ENCODE data around the gene SCIN.
"Not testable (repeated sequence)": the region's sequence is repeated elsewhere in the genome, so short reads cannot be mapped to it uniquely, and the experiment has no call there.

The SCIN gene

DNA sequence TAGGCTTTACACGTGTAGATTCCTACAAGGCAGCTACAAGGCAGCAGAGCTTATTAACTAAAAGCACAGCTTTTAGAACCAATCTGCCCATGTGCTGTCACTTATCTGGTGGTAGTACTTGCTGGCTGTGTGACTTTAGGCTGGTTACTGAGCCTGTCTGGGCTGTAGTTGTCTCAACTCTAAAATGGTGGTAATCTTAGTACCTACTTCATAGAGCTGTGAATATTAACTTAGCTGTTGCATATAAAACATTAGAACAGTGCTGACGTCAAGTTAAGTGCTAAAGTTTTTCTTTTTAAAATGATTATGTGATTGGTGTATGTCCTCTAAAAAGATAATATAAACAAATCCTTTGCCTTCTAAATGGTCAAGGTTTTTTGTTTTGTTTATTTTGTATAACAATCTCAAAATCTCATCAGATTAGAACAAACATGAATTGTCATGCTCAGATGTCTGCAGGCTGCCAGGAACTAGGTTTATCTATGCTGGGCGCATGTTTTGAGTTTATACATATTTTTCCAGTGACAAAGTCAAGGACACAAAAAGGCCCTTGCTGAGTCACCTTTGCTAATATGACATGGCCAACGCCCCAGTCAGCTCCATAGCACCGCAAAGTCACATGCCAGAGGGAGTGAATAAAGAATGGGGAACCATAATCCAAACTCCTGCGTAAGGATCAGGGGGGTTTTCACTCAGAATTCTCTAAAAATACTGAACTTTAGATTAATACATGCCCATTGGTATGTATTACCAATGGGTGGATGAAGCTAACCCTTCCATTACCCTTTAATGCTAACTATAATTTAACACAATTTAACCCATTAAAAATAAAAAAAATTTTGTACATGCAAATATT lies 77.1 kb downstream of the SCIN start:
- H3K4me1 ChIP-seq (ENCODE audit: control insufficient read depth, insufficient read depth, low read length, poor library complexity, severe bottlenecking): peaks cover 15% of the 10 kb centered on the region
- H3K27ac ChIP-seq (ENCODE audit: low read depth, low read length, severe bottlenecking): no peak overlapping the region
- no peak overlapping the region for H3K4me3 ChIP-seq (ENCODE audit: extremely low read depth, insufficient read depth, low read length, poor library complexity, severe bottlenecking)
- WGBS, 2 experiments (ENCODE audit: insufficient coverage in 2 of 2): no CpG with 5 or more reads among the region's 6 CpGs
- no peaks in the 10 kb centered on the region for H3K36me3 ChIP-seq (ENCODE audit: control insufficient read depth, insufficient read depth, low read length)
- no peaks in the 10 kb centered on the region for H3K9me3 ChIP-seq (ENCODE audit: control insufficient read depth, low read length)

DNA sequence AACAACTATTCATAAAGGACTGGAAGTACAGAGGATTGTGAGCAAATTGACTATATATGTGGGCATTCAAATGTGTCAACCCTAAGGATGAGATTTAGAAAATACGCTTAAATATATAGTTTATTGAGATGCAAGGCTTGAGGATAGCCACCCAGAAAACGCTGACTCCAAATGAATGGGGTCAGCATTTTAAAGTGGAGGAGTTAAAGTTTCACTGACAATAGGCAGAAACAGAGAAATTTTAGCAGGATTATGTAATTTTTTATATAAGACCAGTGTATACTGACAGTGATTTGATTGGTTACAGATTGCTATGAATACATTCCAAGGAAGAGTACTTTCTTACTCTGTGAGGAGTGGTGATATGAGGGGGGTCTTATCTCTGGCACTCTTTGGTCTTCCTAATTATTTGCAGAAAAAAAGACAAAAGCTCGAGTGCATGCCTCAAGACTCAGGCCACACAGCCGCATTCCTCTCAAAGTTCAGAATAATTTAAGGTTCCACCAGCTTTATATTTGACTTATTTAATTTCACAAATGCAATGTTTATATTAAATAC lies 78.3 kb downstream of the SCIN start:
- Histone ChIP-seq H3K4me3 (ENCODE audit: extremely low read depth, insufficient read depth, low read length, poor library complexity, severe bottlenecking) (no peak overlapping the region), H3K36me3 (ENCODE audit: control insufficient read depth, insufficient read depth, low read length) (no peaks in the 10 kb centered on the region), H3K27ac (ENCODE audit: low read depth, low read length, severe bottlenecking) (no peak overlapping the region), H3K9me3 (ENCODE audit: control insufficient read depth, low read length) (no peaks in the 10 kb centered on the region), H3K4me1 (ENCODE audit: control insufficient read depth, insufficient read depth, low read length, poor library complexity, severe bottlenecking) (peaks cover 4% of the 10 kb centered on the region)
- 87 to 97% methylated on average over 2 of the region's 4 CpGs for WGBS, 2 experiments (ENCODE audit: insufficient coverage in 2 of 2)

DNA sequence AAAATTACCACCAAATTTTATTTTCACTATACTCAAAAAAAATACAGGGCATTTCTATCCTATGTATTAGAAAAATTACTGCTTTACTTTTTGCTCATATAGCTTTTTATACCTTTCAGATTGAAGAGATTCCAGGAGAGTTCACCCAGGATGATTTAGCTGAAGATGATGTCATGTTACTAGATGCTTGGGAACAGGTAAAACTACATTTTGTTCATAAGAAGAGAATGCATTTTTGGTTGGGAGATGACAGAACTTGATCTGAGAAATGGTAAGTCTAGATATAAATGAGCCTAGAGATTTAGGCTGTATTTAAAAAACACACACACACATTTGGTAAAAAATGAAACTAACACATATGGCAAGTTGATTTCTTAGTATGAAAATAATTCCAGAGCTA lies 78.8 kb downstream of the SCIN start:
- no peak overlapping the region for H3K27ac ChIP-seq (ENCODE audit: low read depth, low read length, severe bottlenecking)
- peaks cover 4% of the 10 kb centered on the region for H3K4me1 ChIP-seq (ENCODE audit: control insufficient read depth, insufficient read depth, low read length, poor library complexity, severe bottlenecking)
- no peaks in the 10 kb centered on the region for H3K9me3 ChIP-seq (ENCODE audit: control insufficient read depth, low read length)

DNA sequence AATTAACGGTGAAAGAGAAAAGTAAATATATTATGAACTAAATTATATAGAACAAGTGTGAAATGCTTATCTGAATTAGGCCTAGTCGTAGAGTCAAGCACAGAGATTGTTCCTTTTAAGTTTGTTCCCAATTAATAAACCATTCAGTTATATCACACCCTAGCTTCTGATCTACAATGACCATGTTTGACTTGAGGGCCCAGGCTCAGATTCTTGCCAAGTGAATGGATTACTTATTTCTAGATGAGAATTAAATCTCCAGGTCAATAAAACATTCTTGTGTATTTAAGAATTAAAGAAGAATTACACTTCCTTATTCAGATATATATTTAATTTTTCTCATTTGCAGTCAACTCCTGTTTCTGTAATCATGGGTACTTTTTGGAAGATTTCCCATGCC lies 79.6 kb downstream of the SCIN start:
- H3K27ac ChIP-seq (ENCODE audit: low read depth, low read length, severe bottlenecking): no peak overlapping the region
- H3K4me1 ChIP-seq (ENCODE audit: control insufficient read depth, insufficient read depth, low read length, poor library complexity, severe bottlenecking): peaks cover 4% of the 10 kb centered on the region
- no peak overlapping the region for H3K4me3 ChIP-seq (ENCODE audit: extremely low read depth, insufficient read depth, low read length, poor library complexity, severe bottlenecking)
- no peaks in the 10 kb centered on the region for H3K9me3 ChIP-seq (ENCODE audit: control insufficient read depth, low read length)
- WGBS, 2 experiments (ENCODE audit: insufficient coverage in 2 of 2): no CpG with 5 or more reads among the region's 2 CpGs
- no peaks in the 10 kb centered on the region for H3K36me3 ChIP-seq (ENCODE audit: control insufficient read depth, insufficient read depth, low read length)

More for the DNA sequence above, 78.8 kb downstream of the SCIN start:
- Histone ChIP-seq H3K4me3 (ENCODE audit: extremely low read depth, insufficient read depth, low read length, poor library complexity, severe bottlenecking) (no peak overlapping the region), H3K36me3 (ENCODE audit: control insufficient read depth, insufficient read depth, low read length) (no peaks in the 10 kb centered on the region)

DNA sequence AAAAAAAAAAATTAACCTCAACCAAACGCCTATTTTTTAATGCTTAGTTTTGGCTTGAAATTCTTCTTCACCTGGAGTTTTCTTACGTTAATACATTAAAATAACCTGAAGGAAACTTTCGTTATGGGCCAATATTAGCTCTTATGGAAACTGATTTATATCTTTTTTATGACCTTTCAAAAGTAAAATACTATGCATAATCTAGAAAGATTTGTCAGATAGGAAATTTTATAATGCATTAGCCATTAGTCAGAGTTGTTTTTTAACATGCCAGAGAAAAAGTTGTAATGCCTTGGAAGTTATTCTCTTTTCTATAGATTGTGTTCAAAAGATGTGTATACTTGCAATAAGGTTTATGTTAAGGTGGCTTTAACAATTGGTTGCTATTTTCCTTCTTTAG lies 82.6 kb downstream of the SCIN start:
- Histone ChIP-seq H3K4me1 (ENCODE audit: control insufficient read depth, insufficient read depth, low read length, poor library complexity, severe bottlenecking) (no peaks in the 10 kb centered on the region), H3K36me3 (ENCODE audit: control insufficient read depth, insufficient read depth, low read length) (no peaks in the 10 kb centered on the region), H3K9me3 (ENCODE audit: control insufficient read depth, low read length) (no peaks in the 10 kb centered on the region), H3K4me3 (ENCODE audit: extremely low read depth, insufficient read depth, low read length, poor library complexity, severe bottlenecking) (no peak overlapping the region), H3K27ac (ENCODE audit: low read depth, low read length, severe bottlenecking) (no peak overlapping the region)
- WGBS, 2 experiments (ENCODE audit: insufficient coverage in 2 of 2): 100% methylated on average over 1 of the region's 3 CpGs; no CpG with 5 or more reads in 1 of the 2 experiments

DNA sequence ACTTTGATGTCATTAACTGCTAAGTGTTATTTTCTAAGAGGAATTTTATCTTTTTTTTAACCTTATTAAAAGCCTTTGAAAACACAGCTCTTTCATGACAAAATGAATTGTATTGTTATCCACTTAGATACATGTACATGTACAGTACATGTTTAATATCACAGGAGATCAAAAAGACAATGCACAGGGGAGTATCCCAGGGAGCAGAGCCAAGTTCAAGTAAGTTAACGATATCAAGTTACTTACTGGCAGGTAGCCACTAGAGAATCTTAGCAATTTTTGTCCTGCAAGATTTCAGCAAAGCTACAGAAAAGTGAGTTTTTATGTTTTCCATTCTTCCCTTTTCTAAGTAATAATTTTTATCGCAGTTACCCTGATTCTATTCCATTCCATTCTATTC lies 83.0 kb downstream of the SCIN start:
- H3K36me3 ChIP-seq (ENCODE audit: control insufficient read depth, insufficient read depth, low read length): no peaks in the 10 kb centered on the region
- no peaks in the 10 kb centered on the region for H3K9me3 ChIP-seq (ENCODE audit: control insufficient read depth, low read length)
- H3K4me3 ChIP-seq (ENCODE audit: extremely low read depth, insufficient read depth, low read length, poor library complexity, severe bottlenecking): no peak overlapping the region
- no peaks in the 10 kb centered on the region for H3K4me1 ChIP-seq (ENCODE audit: control insufficient read depth, insufficient read depth, low read length, poor library complexity, severe bottlenecking)
- no peak overlapping the region for H3K27ac ChIP-seq (ENCODE audit: low read depth, low read length, severe bottlenecking)
- WGBS, 2 experiments (ENCODE audit: insufficient coverage in 2 of 2): 92 to 100% methylated on average over 1 of the region's 2 CpGs

DNA sequence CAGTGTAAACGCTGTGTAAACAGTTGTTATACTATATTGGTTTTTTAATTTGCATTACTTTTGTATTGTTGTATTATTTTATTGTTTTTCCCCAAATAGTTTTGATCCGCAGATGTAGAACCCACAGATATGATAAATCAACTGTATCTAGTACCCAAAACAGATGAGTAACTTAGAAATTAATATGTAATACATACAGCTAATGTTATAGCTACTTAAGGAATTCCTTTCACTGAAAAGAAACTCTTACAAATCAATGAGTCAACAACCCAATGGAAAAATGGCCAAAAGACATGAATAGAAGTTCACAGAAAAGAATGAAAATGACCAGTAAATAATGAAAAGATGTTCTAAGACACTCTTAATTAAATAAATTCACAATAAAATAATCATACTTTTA lies 84.6 kb downstream of the SCIN start:
- Histone ChIP-seq H3K27ac (ENCODE audit: low read depth, low read length, severe bottlenecking) (no peak overlapping the region), H3K9me3 (ENCODE audit: control insufficient read depth, low read length) (peaks cover 5% of the 10 kb centered on the region), H3K36me3 (ENCODE audit: control insufficient read depth, insufficient read depth, low read length) (no peaks in the 10 kb centered on the region), H3K4me3 (ENCODE audit: extremely low read depth, insufficient read depth, low read length, poor library complexity, severe bottlenecking) (no peak overlapping the region), H3K4me1 (ENCODE audit: control insufficient read depth, insufficient read depth, low read length, poor library complexity, severe bottlenecking) (peaks cover 3% of the 10 kb centered on the region)
- no CpG with 5 or more reads among the region's 2 CpGs for WGBS, 2 experiments (ENCODE audit: insufficient coverage in 2 of 2)

DNA sequence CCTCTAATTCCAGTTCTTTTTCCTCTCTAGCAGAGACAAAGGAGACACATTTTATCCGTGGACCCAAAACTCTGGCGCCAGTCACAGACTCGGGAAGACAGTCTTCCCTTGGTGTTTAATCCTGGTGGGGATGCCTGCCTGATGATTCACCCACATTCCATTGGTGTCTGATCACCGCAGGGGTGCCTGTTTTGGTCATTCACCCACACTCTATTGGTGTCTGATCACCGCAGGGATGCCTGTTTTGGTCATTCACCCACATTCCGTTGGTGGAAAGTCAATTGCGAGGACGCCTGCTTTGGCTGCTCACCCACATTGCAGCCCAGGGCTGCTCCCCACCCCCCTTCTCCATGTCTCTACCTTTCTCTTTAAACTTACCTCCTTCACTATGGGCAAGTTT lies 89.9 kb downstream of the SCIN start:
- peak overlapping the region; percentile 85 for H3K27ac ChIP-seq (ENCODE audit: low read depth, low read length, severe bottlenecking)
- peaks cover 10% of the 10 kb centered on the region for H3K9me3 ChIP-seq (ENCODE audit: control insufficient read depth, low read length)
- WGBS, 2 experiments (ENCODE audit: insufficient coverage in 2 of 2): 66 to 72% methylated on average over 5 to 7 of the region's 8 CpGs
- not testable (repeated sequence) for H3K36me3 ChIP-seq (ENCODE audit: control insufficient read depth, insufficient read depth, low read length); H3K4me3 ChIP-seq (ENCODE audit: extremely low read depth, insufficient read depth, low read length, poor library complexity, severe bottlenecking)
- peaks cover 11% of the 10 kb centered on the region for H3K4me1 ChIP-seq (ENCODE audit: control insufficient read depth, insufficient read depth, low read length, poor library complexity, severe bottlenecking)

DNA sequence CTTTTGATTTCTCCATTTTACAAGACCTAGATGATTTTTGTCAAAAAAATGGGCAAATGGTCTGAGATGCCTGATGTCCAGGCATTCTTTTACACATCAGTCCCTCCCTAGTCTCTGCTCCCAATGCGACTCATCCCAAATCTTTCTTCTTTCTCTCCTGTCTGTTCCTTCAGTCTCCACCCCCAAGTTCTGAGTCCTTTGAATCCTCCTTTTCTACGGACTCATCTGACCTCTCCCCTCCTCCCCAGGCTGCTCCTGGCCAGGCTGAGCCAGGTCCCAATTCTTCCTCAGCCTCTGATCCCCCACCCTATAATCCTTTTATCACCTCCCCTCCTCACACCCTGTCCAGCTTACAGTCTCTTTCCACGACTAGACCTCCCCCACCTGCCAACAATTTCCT lies 90.5 kb downstream of the SCIN start:
- peaks cover 16% of the 10 kb centered on the region for H3K4me1 ChIP-seq (ENCODE audit: control insufficient read depth, insufficient read depth, low read length, poor library complexity, severe bottlenecking)
- H3K27ac ChIP-seq (ENCODE audit: low read depth, low read length, severe bottlenecking): peak overlapping the region; percentile 85
- H3K36me3 ChIP-seq (ENCODE audit: control insufficient read depth, insufficient read depth, low read length); H3K4me3 ChIP-seq (ENCODE audit: extremely low read depth, insufficient read depth, low read length, poor library complexity, severe bottlenecking): not testable (repeated sequence)
- peaks cover 10% of the 10 kb centered on the region for H3K9me3 ChIP-seq (ENCODE audit: control insufficient read depth, low read length)
- WGBS, 2 experiments (ENCODE audit: insufficient coverage in 2 of 2): 81 to 88% methylated on average over 1 to 3 of the region's 3 CpGs

DNA sequence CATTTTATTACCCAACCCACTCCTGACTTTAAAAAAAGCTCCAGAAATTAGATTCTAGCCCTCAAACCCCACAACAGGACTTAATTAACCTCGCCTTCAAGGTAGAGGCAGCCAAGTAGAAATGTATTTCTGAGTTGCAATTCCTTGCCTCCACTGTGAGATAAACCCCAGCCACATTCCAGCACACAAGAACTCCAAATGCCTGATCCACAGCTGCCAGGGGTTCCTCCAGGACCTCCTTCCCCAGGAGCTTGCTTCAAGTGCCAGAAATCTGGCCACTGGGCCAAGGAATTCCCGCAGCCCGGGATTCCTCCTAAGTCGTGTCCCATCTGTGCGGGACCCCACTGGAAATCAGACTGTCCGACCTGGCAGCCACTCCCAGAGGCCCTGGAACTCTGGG lies 91.1 kb downstream of the SCIN start:
- WGBS, 2 experiments (ENCODE audit: insufficient coverage in 2 of 2): 97 to 98% methylated on average over 5 of the region's 6 CpGs
- Histone ChIP-seq H3K9me3 (ENCODE audit: control insufficient read depth, low read length) (peaks cover 10% of the 10 kb centered on the region), H3K4me3 (ENCODE audit: extremely low read depth, insufficient read depth, low read length, poor library complexity, severe bottlenecking) (no peak overlapping the region), H3K4me1 (ENCODE audit: control insufficient read depth, insufficient read depth, low read length, poor library complexity, severe bottlenecking) (peaks cover 17% of the 10 kb centered on the region), H3K27ac (ENCODE audit: low read depth, low read length, severe bottlenecking) (peak overlapping the region; percentile 85), H3K36me3 (ENCODE audit: control insufficient read depth, insufficient read depth, low read length) (no peaks in the 10 kb centered on the region)

DNA sequence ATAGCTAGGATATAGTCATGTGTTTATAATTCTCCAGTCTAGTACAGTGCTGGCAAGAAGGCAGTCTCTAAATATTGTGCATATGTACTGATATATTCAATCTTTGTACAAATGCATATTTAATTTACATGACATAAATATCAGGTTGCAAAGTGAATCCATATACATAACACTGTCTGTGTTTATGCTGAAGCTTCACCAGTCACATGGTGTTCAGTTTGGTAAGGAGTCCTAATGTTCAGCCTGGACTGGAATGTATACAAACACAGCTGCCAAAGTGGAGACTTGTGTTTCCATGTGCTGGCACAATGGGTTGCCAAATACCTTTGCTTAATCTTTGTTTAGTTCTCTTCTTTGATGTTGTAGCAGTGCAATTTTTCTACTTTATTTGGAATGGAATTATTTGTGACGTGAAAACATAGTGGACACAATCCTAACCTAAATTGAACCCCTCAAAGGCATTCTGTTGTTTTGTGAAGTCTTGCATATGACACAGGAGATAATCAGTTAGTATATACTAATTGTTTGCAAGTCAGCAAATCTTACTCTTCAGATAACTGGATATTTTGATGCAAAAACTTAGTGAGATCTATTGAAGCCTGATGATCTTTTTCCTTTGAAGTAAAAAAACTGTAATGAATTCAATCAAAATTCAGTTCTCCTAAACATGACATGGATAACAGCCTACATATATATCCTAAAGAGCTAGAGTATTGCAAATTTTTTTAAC lies 99.6 kb downstream of the SCIN start:
- Histone ChIP-seq H3K4me1 (ENCODE audit: control insufficient read depth, insufficient read depth, low read length, poor library complexity, severe bottlenecking) (peaks cover 6% of the 10 kb centered on the region), H3K27ac (ENCODE audit: low read depth, low read length, severe bottlenecking) (no peak overlapping the region), H3K4me3 (ENCODE audit: extremely low read depth, insufficient read depth, low read length, poor library complexity, severe bottlenecking) (no peak overlapping the region), H3K36me3 (ENCODE audit: control insufficient read depth, insufficient read depth, low read length) (no peaks in the 10 kb centered on the region), H3K9me3 (ENCODE audit: control insufficient read depth, low read length) (no peaks in the 10 kb centered on the region)
- WGBS, 2 experiments (ENCODE audit: insufficient coverage in 2 of 2): no CpG with 5 or more reads among the region's 1 CpG

All from mesodermal cell (in vitro differentiated cells).